IPS DF 6.9 (cell line): ENCODE data around the gene SLC22A12.

ENCODE experiments used
- DNase-seq: peaks from one replicate; pipeline ENCODE4 v3.0.0-alpha.2; 2013; ENCODE audit warnings: low read depth, low spot score
- H3K27ac ChIP-seq: one replicate; pipeline ENCODE4 v1.5.1; 2013; ENCODE audit warnings: low read length, control low read depth
- H3K27me3 ChIP-seq: 2 replicates; pipeline ENCODE4 v1.6.1; 2013; ENCODE audit warnings: mild to moderate bottlenecking, low read length; ENCODE audit not compliant: control insufficient read depth, insufficient read depth
- H3K36me3 ChIP-seq: 2 replicates; pipeline ENCODE4 v1.6.1; 2013; ENCODE audit warnings: low read length; ENCODE audit not compliant: control insufficient read depth, insufficient read depth
- H3K4me1 ChIP-seq: 2 replicates; pipeline ENCODE4 v1.6.1; 2013; ENCODE audit warnings: low read length; ENCODE audit not compliant: control insufficient read depth, insufficient read depth
- H3K4me3 ChIP-seq: 2 replicates; pipeline ENCODE4 v1.5.1; 2013; ENCODE audit warnings: mild to moderate bottlenecking, low read length
- H3K9me3 ChIP-seq: 2 replicates; pipeline ENCODE4 v1.6.1; 2013; ENCODE audit warnings: low read length, inconsistent platforms; ENCODE audit not compliant: control insufficient read depth, insufficient read depth
- WGBS: extraction: QIAGEN DNeasy Blood & Tissue Kit; methylation state at CpG from one replicate; pipeline ENCODE4 v1.1.7; 2013; ENCODE audit warnings: mixed read lengths, missing lambda C conversion rate; ENCODE audit not compliant: insufficient read length, insufficient coverage; 5-methylcytosine and 5-hydroxymethylcytosine counted together

The SLC22A12 gene

GRCh38 chr11:64570341-64570740 lies 20.7 kb upstream of the SLC22A12 start:
- Histone ChIP-seq H3K4me1 (peaks cover 11% of the 10 kb centered on the region), H3K36me3 (no peaks in the 10 kb centered on the region)
- no CpG with 5 or more reads among the region's 3 CpGs for WGBS

DNA sequence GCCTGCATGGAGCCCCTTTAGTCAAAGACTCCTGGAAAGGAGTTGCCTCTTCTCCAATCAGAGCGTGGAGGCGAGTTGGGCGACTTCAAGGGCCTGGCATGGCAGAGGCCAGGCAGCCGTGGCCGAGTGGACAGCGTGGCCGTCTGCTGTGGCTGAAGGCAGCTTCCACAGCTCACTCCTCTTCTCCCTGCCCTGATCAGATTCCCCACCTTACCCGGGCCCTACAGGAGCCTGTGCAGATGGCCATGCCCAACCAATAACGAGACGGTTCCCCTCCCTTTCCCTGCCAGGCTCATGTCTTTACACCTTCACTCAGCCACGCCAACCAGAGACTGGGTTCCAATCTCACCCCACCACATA lies 20.0 kb upstream of the SLC22A12 start:
- Histone ChIP-seq H3K4me1 (peaks cover 10% of the 10 kb centered on the region), H3K27ac (no peak overlapping the region), H3K9me3 (no peaks in the 10 kb centered on the region), H3K27me3 (no peaks in the 10 kb centered on the region), H3K36me3 (no peaks in the 10 kb centered on the region), H3K4me3 (no peak overlapping the region)
- DNase-seq = no peak
- no CpG with 5 or more reads among the region's 11 CpGs for WGBS

More at GRCh38 chr11:64570341-64570740, 20.7 kb upstream of the SLC22A12 start:
- Histone ChIP-seq H3K27me3 (no peaks in the 10 kb centered on the region), H3K27ac (no peak overlapping the region), H3K9me3 (no peaks in the 10 kb centered on the region), H3K4me3 (no peak overlapping the region)
- no peak for DNase-seq

GRCh38 chr11:64571410-64572091 lies 19.5 kb upstream of the SLC22A12 start:
- WGBS = no CpG with 5 or more reads among the region's 22 CpGs
- no peak for DNase-seq

DNA sequence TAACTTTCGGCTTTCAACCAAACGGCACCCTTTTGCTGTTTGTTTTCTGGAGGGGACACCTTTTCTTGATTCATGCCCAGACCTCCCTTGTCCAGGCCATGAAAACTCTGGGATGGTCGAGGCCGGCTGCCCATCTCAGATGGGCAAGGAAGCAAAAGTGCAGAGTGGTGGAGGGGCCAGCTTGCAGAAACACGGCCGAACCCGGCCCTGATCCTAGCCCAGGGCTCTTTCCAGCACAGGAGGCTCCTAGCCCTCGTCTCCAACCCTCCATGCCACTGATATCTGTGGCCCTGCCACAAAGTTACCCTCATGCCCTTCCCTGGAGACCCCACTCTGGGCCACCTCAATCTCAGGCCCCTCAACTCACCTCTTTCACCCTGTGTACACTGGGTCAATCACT lies 18.9 kb upstream of the SLC22A12 start:
- H3K27me3 ChIP-seq = no peaks in the 10 kb centered on the region
- H3K4me3 ChIP-seq = no peak overlapping the region
- no peaks in the 10 kb centered on the region for H3K36me3 ChIP-seq
- peaks cover 5% of the 10 kb centered on the region for H3K4me1 ChIP-seq
- no peaks in the 10 kb centered on the region for H3K9me3 ChIP-seq
- no peak overlapping the region for H3K27ac ChIP-seq
- no CpG with 5 or more reads among the region's 8 CpGs for WGBS
- DNase-seq = no peak

More at GRCh38 chr11:64571410-64572091, 19.5 kb upstream of the SLC22A12 start:
- H3K4me3 ChIP-seq = no peak overlapping the region
- no peaks in the 10 kb centered on the region for H3K27me3 ChIP-seq
- no peak overlapping the region for H3K27ac ChIP-seq
- H3K36me3 ChIP-seq = no peaks in the 10 kb centered on the region
- no peaks in the 10 kb centered on the region for H3K9me3 ChIP-seq
- peaks cover 10% of the 10 kb centered on the region for H3K4me1 ChIP-seq

DNA sequence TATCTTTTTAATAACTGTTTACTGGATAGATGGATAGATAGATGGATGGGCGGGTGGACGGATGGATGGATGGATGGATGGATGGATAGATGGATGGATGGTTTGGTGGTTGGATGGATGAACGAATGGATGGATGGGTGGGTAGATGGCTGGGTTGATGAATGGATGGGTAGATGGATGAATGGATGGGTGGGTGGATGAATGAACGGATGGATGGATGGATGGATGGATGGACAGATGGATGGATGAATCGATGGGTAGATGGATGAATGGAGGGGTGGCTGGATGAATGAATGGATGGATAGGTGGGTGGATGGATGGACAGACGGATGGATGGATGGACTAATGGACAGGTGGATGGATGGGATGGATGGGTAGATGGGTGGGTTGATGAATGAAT lies 13.8 kb upstream of the SLC22A12 start:
- 98% methylated on average over 4 of the region's 6 CpGs for WGBS
- DNase-seq = no peak

DNA sequence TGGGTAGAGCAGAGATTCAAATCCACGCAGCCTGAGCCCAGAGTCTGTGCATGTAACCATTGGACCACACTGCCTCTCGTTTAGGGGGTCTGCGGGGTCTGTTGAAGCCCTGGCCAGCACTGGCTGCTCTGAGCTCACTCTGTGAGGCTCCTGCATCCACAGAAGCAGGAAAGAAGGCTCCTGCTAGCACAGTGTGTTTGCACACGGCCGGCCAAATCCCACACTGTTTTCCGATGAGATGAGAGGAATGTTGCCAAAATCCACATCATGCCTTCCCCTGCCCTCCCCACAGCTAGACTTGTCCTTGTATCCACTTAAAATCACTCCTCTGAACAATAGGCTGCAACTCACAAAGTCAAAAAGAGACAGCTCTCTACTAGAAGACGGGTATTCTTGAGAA lies 10.6 kb upstream of the SLC22A12 start:
- DNase-seq = no peak
- Histone ChIP-seq H3K27ac (no peak overlapping the region), H3K4me3 (no peak overlapping the region), H3K36me3 (no peaks in the 10 kb centered on the region), H3K9me3 (no peaks in the 10 kb centered on the region), H3K4me1 (no peaks in the 10 kb centered on the region; the same call in 1 of the 2 replicates), H3K27me3 (no peaks in the 10 kb centered on the region)
- WGBS = no CpG with 5 or more reads among the region's 7 CpGs

More for the DNA sequence above, 13.8 kb upstream of the SLC22A12 start:
- Histone ChIP-seq H3K4me3 (no peak overlapping the region), H3K9me3 (no peaks in the 10 kb centered on the region), H3K4me1 (no peaks in the 10 kb centered on the region; the same call in 1 of the 2 replicates), H3K36me3 (no peaks in the 10 kb centered on the region), H3K27ac (no peak overlapping the region), H3K27me3 (no peaks in the 10 kb centered on the region)

DNA sequence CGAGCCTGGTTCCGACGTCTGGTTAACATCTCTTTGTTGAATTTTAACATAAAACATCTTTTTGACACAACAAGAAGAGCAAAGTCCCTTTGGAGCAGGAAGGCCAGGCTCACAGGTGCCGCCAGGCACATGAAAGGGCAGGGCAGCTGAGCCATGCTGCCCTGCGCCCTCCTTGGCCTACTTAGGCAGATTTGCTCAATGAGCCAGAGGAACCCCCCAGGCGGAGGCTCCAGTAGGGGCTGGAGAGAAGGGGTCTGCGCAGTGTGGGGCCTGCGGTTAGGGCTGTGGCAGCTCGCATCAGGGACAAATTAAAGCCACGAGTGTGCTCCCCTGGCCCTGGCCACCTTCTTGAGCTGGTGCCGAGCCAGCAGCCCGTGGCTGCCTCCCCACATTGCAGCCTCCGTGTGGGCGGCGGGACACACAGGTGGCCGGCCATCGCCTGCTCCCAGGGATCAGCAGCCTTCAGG lies 9.9 kb upstream of the SLC22A12 start:
- DNase-seq = no peak
- no peaks in the 10 kb centered on the region for H3K27me3 ChIP-seq
- no CpG with 5 or more reads among the region's 17 CpGs for WGBS
- H3K27ac ChIP-seq = no peak overlapping the region
- H3K4me3 ChIP-seq = no peak overlapping the region
- no peaks in the 10 kb centered on the region; the same call in 1 of the 2 replicates for H3K4me1 ChIP-seq
- no peaks in the 10 kb centered on the region for H3K36me3 ChIP-seq
- no peaks in the 10 kb centered on the region for H3K9me3 ChIP-seq

DNA sequence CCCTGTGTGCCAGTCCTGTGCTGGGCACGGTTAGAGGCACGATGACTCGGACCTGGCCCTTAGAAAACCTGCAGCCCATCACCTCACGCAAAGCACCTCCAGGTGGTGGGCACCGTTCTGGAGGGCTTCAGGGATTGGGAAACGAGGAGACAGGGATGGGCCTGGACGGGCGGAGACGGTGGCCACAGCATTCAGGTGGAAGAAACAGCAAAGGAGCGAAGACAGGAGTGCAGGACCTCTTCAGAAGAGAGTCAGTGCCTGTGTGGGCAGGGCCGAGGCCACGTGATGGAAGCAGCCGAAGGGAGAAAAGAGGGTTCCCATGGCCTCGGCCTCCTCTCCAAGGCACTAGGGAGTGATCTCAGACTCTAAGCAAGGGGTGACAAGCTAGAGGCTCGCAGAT lies 8.1 kb upstream of the SLC22A12 start:
- H3K27me3 ChIP-seq = no peaks in the 10 kb centered on the region

DNA sequence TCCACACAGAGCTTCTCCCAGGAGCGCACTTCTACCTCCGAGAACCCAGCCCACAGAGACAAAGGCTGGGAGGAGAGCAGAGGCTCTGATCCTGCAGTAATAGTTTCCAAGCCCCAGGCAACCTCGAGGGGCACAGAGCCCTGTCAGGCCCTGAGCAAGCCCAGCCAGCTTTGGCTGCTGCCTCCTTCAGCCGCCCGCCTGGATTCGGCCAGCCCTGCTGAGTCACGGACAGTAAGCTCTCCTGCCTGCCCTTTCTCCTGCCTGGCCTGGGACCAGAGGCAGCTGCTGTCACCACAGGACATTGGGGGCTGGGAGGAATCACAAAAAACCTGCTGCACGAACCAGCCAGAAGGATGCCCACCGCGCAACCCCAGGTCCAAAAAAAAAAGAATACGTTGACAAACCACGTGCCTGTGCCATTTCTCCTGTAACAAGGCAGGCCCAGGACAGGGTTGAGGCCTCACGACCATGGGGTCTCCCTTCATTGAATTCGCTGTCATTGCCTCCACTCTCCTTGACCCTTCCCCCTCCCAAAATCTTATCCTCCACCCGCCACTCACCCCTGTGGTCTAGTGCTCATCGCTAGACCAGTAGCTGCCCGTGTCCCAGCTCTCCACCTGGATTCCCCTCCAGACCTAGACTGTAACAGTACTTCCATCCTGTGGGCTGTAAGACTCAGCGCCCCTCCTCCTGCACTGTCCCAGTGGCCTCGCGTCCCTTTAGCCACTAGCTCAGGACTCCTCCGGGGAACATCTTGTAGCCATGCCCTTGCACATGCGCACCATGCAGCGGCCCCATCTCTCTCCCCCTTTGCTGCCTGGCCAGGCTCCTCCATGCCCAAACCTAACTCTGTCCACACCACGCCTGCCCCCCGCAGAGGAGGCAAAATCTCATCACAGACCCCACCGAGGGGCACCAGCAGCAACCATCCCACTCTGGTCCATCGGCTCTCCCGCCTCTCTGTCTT lies 7.4 kb upstream of the SLC22A12 start:
- DNase-seq = no peak
- WGBS = no CpG with 5 or more reads among the region's 28 CpGs
- no peak overlapping the region for H3K27ac ChIP-seq

More for the DNA sequence above, 8.1 kb upstream of the SLC22A12 start:
- no peak overlapping the region for H3K4me3 ChIP-seq
- no peaks in the 10 kb centered on the region; the same call in 1 of the 2 replicates for H3K4me1 ChIP-seq
- H3K9me3 ChIP-seq = no peaks in the 10 kb centered on the region
- no peak overlapping the region for H3K27ac ChIP-seq
- no peak for DNase-seq
- H3K36me3 ChIP-seq = no peaks in the 10 kb centered on the region
- WGBS = no CpG with 5 or more reads among the region's 15 CpGs

DNA sequence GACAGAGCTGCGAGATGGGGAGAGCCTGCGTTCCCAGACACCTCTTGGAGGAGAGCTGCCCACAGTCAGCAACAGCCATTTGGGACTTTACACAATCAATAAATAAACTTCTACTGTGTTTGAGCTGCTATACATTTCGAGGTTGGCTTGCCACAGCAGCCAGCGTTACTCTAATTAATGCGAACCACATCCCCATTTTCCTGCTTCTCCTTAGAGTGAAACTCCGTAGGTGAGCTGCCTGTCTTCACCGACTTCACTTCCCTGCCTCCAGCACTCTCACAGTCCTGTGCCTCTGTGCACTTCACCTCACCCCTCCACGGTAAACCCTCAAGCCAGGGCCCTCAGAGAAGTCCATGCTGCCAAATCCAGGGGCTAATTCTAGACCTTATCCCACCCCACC lies 5.9 kb upstream of the SLC22A12 start:
- no peaks in the 10 kb centered on the region; the same call in 1 of the 2 replicates for H3K4me1 ChIP-seq
- H3K27ac ChIP-seq = no peak overlapping the region
- no peaks in the 10 kb centered on the region for H3K27me3 ChIP-seq
- no peaks in the 10 kb centered on the region for H3K9me3 ChIP-seq
- no CpG with 5 or more reads among the region's 8 CpGs for WGBS
- no peak overlapping the region for H3K4me3 ChIP-seq
- no peak for DNase-seq
- no peaks in the 10 kb centered on the region for H3K36me3 ChIP-seq

More for the DNA sequence above, 7.4 kb upstream of the SLC22A12 start:
- Histone ChIP-seq H3K36me3 (no peaks in the 10 kb centered on the region), H3K4me3 (no peak overlapping the region), H3K27me3 (no peaks in the 10 kb centered on the region), H3K4me1 (no peaks in the 10 kb centered on the region; the same call in 1 of the 2 replicates), H3K9me3 (no peaks in the 10 kb centered on the region)
